ENCODE measurements around the gene CTBP2. TPM values are rescaled to one million over a fixed set of nuclear protein-coding genes. Genes with fewer than 3 reads are reported as not detected.
A peak's percentile ranks its signal among the peaks of the same experiment; 100 is the strongest.
"Not testable (repeated sequence)": the region's sequence is repeated elsewhere in the genome, so short reads cannot be mapped to it uniquely, and the experiment has no call there.

The CTBP2 gene
- total RNA-seq, 1 experiment from 2014 or later = 97.2 TPM

DNA sequence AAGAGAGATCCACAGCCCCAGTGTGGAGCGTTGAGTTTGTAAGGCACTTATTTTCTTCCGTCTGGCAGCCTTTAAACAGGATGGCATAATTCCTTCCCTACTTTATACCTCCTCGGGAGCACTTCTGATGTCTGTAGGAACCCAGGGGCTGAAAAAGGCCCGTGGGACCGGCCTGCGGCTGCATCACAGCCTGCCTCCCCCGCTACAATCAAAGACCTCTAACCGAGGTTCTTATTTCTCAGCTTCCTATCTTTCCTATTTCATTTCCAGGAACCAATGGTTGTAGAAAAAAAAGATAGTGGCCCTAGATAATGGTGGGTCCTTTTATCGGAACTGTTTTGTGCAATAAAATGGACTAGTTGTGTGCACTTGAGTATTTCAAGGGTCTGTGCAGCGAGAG lies 4.1 kb upstream of the CTBP2 start:
- BruUV-seq (replicated peaks) = no TSS peak
- Mint-ChIP-seq H3K4me3 (ENCODE audit: unreplicated experiment) (peak overlapping the region; percentile 4), H3K27me3 (ENCODE audit: insufficient read depth, unreplicated experiment) (no peaks in the 10 kb centered on the region), H3K27ac (ENCODE audit: unreplicated experiment) (peak overlapping the region; percentile 18), H3K4me1 (ENCODE audit: low read depth, unreplicated experiment) (peaks cover 7% of the 10 kb centered on the region), H3K36me3 (ENCODE audit: insufficient read depth, unreplicated experiment) (peaks cover 18% of the 10 kb centered on the region), H3K9me3 (ENCODE audit: unreplicated experiment) (no peaks in the 10 kb centered on the region)
- no peaks in the 10 kb centered on the region for H3K9me3 ChIP-seq
- ChIA-PET CTCF (no interaction called here), POLR2A (no interaction called here)
- no peak overlapping the region for H3K4me3 ChIP-seq (ENCODE audit: low read depth, low read length)
- intact Hi-C loops (cut with micrococcal nuclease; ENCODE audit: unreplicated experiment) = loop anchor here (5.0 to 10.0 kb wide), 4 partner anchors 53 to 540 kb away; no protein-coding TSS in a partner anchor
- DNase-seq = no peak
- no peaks in the 10 kb centered on the region for H3K27me3 ChIP-seq (replicated peaks; ENCODE audit: control insufficient read depth, insufficient read depth, low read length)
- no peak for TF ChIP-seq CTCF (IDR thresholded peaks at IDR 0.05; ENCODE audit: insufficient read depth in 1 of 2, low read depth in 1 of 2, low read length in 1 of 2, severe bottlenecking in 1 of 2, unreplicated experiment in 1 of 2)
- H3K36me3 ChIP-seq (ENCODE audit: control insufficient read depth, insufficient read depth, low read length) = no peaks in the 10 kb centered on the region
- H3K4me1 ChIP-seq = no peaks in the 10 kb centered on the region

GRCh38 chr10:125163803-125164202 lies 3.4 kb upstream of the CTBP2 start:
- Mint-ChIP-seq H3K9me3 (ENCODE audit: unreplicated experiment) (no peaks in the 10 kb centered on the region), H3K36me3 (ENCODE audit: insufficient read depth, unreplicated experiment) (peaks cover 18% of the 10 kb centered on the region), H3K27me3 (ENCODE audit: insufficient read depth, unreplicated experiment) (no peaks in the 10 kb centered on the region), H3K4me3 (ENCODE audit: unreplicated experiment) (no peak overlapping the region), H3K27ac (ENCODE audit: unreplicated experiment) (no peak overlapping the region), H3K4me1 (ENCODE audit: low read depth, unreplicated experiment) (peaks cover 7% of the 10 kb centered on the region)
- Histone ChIP-seq H3K4me1 (no peaks in the 10 kb centered on the region), H3K36me3 (ENCODE audit: control insufficient read depth, insufficient read depth, low read length) (no peaks in the 10 kb centered on the region), H3K27me3 (replicated peaks; ENCODE audit: control insufficient read depth, insufficient read depth, low read length) (no peaks in the 10 kb centered on the region), H3K9me3 (no peaks in the 10 kb centered on the region), H3K4me3 (ENCODE audit: low read depth, low read length) (no peak overlapping the region)
- no TSS peak for BruUV-seq (replicated peaks)
- POLR2A ChIA-PET = no interaction called here
- CTCF ChIA-PET = no interaction called here
- DNase-seq = no peak
- no peak for TF ChIP-seq CTCF (IDR thresholded peaks at IDR 0.05; ENCODE audit: insufficient read depth in 1 of 2, low read depth in 1 of 2, low read length in 1 of 2, severe bottlenecking in 1 of 2, unreplicated experiment in 1 of 2)
- intact Hi-C loops (cut with micrococcal nuclease; ENCODE audit: unreplicated experiment) = loop anchor here (2.0 to 10.0 kb wide), 5 partner anchors 53 to 541 kb away; no protein-coding TSS in a partner anchor

GRCh38 chr10:125163312-125163711 lies 2.9 kb upstream of the CTBP2 start:
- H3K4me1 Mint-ChIP-seq (ENCODE audit: low read depth, unreplicated experiment); H3K4me1 ChIP-seq; H3K27me3 ChIP-seq (replicated peaks; ENCODE audit: control insufficient read depth, insufficient read depth, low read length); BruUV-seq (replicated peaks); POLR2A ChIA-PET; H3K27me3 Mint-ChIP-seq (ENCODE audit: insufficient read depth, unreplicated experiment); H3K9me3 ChIP-seq; DNase-seq; H3K9me3 Mint-ChIP-seq (ENCODE audit: unreplicated experiment); CTCF ChIA-PET; H3K36me3 ChIP-seq (ENCODE audit: control insufficient read depth, insufficient read depth, low read length); H3K4me3 ChIP-seq (ENCODE audit: low read depth, low read length): not testable (repeated sequence)
- Mint-ChIP-seq H3K27ac (ENCODE audit: unreplicated experiment) (peak overlapping the region; percentile 94), H3K4me3 (ENCODE audit: unreplicated experiment) (peak overlapping the region; percentile 86), H3K36me3 (ENCODE audit: insufficient read depth, unreplicated experiment) (peaks cover 21% of the 10 kb centered on the region)
- intact Hi-C loops (cut with micrococcal nuclease; ENCODE audit: unreplicated experiment) = loop anchor here (2.0 to 10.0 kb wide), 5 partner anchors 54 to 541 kb away; no protein-coding TSS in a partner anchor
